GM21717 (cell line): ENCODE measurements around the gene TLE5.
"Not testable (repeated sequence)": the region's sequence is repeated elsewhere in the genome, so short reads cannot be mapped to it uniquely, and the experiment has no call there.

Experiments used
- ATAC-seq: cut with Tn5 transposase; IDR thresholded peaks from one replicate; pipeline ENCODE4 v1.9.1; 2021; ENCODE audit warnings: mild to moderate bottlenecking, moderate library complexity; ENCODE audit not compliant: unreplicated experiment

The TLE5 gene

DNA sequence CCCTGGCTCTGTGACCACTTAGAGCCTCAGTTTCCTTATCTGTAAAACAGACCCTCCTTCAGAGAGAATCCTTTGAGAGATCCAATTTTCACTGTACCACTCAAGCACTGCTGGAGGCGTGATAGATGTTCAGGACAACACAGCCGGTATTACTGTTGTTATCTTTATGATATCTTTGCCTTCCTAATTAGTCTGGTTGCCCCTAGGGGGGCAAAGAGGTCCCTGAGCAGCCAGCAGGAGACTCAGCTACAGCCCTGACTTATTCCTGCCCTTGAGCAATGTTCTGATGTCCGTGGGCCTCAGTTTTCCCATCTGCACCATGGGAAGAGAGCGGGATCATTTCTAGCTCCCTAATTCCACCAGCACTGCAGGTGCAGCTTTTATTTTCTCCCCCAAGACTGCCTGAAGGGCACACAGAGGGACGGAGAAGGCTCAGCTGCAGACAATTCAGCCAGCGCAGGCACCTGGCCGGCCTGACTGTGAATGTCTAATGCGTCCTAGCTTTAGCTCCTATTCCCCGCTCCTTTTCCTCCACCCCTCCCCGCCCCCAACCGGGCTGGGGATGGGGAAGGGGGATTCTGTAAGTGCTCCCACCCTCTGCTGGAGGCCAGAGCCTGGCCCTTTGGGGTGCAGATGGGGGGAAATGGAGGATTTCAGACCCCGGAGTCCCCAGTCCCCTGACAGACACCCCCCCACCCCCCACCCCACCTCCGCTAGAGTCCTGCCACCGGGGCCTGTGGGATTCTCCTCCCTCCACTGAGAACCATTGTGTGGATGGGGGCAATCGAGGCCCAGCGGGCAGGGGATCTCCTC, 16.2 kb downstream of the TLE5 start:
- ATAC-seq, result no peak

DNA sequence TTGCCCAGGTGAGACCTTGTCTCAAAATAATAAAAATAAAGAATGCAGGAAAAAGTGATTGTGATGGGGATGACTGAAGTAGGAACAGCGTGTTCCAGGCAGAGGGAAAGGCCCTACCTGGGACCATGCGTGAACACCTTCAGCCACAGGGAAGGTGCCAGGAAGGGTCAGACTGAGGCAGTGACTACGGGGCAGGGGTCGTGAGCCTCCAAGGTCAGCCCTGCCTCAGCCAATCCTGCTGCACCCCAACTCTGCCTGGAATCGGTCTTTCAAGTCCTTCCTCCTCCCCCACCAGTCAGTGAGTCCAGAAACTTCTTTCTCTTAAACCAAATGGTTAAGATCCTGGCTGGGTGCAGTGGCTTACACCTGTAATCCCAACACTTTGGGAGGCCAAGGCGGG, 17.1 kb downstream of the TLE5 start:
- ATAC-seq, result no peak

DNA sequence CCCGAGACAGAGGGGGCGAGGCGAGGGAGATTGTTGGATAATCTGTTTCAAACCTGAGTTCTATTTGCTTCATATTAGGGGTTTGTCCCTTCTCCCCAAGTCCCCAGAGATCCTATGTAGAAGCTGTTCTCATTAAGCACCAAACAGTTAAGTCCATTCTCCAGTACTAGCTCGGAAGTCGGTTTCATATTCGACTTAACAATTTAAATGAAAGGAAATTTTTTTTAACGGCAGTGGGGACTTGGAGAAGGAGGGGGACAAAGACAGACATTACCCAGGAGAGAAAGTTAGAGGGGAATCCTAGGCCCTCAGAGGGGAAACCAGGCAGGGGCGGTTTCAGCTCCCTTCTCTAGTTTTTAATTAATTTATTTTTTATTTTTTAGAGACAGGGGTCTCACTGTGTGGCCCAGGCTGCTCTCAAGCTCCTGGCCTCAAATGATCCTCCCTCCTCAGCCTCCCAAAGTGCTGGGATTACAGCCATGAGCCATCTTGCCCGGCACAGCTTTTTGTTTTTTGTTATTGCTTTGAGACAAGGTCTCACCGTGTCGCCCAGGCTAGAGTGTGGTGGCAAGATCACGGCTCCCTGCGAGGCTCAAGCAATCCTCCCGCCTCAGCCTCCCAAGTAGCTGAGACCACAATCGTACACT, 19.6 kb downstream of the TLE5 start:
- ATAC-seq, result no peak

DNA sequence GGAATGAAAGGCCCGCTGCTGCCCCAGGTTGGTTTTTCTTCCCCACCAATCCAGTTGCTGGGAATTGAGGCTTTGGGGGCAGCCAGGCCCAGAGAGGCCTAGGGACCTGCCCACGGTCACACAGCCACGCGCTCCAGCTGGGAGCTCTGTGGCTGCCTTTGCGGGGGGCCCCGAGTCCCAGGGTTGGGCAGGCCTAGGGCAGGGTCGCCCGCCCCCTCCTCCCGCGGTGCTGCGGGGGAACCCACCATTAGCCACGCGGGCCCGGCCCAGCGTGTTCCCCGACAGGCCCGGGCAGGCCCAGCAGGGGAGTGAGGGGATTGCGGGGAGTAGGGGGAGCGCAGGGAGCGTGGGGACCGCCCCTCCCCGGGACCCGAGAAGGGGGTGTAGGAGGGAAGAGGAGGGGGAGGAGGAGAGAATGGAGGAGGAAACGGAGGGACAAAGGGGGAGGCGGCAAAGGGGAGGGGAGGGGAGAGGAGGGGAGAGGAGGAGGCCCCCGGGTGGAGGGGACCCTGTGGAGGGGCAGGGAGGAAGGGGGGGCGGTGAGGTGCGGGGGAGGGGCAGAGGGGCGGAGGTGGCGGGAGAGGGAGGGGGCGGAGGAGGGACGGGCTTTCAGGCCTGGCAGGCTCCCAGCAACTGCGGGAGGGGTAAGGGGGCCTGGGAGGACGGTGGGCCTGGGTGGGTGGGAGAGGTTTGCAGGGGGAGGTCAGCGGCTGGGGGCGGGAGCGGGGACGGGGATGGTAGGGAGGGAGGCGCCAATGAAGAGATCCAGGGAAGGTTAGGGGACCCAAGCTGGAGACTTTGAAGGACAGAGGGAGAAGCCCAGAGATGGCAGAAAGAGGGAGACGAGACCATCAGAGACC, 20.3 kb downstream of the TLE5 start:
- no peak for ATAC-seq

DNA sequence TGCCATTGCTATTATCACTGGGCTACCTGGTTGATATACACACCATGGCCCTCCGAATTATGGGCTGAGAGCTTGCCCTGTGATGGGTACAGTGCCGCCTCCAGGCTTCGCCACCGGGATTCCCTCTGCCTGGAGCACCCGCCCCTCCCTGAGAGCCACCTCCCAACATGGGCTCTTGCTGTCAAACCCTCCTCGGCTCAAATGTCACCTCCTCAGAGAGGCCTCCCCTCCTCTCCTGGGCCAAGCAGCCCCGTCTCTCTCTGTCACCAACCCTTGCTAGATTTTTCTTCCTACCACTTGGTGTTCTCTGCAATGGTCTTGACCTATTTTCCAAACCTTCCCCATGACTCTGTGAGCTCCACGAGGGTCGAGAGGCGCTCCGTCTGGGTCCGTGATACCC, 21.0 kb downstream of the TLE5 start:
- ATAC-seq, result no peak

DNA sequence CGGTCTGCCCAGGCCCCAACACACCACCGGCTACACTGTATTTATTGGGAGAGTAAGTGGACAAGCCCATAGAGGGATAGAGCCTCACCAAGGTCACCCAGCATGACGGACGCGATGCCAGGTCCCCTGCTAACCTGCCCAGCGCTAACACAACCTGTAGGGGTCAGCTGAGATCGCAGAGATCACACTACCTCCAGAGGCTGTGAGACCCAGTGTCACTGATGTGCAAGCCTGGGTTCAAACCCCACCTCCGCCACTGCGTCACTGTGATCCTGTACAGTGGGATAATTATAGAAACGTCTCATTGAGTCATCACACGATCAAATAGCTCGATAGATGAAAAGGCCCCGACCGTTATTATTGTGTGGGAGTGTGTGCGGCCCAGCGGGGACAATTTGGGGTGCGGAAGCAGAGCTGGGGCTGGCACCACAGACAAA, 22.6 kb downstream of the TLE5 start:
- ATAC-seq, result no peak

DNA sequence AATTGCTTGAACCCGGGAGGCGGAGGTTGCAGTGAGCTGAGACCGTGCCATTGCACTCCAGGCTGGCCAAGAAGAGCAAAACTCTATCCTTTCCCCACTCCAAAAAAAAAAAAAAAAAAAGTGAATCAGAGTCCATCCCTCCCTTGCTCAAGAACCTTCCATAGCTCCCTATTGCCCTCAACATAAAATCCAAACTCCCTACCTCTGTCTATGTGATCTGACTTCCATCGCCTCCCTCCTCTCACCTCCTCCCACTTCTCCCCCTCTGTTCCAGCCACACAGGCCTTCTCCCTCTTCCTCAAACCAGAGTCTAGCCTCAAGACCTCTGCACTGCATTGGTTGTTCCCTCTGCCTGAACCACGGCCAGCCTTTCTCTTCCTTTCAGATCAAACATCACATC, 23.2 kb downstream of the TLE5 start:
- no peak for ATAC-seq

DNA sequence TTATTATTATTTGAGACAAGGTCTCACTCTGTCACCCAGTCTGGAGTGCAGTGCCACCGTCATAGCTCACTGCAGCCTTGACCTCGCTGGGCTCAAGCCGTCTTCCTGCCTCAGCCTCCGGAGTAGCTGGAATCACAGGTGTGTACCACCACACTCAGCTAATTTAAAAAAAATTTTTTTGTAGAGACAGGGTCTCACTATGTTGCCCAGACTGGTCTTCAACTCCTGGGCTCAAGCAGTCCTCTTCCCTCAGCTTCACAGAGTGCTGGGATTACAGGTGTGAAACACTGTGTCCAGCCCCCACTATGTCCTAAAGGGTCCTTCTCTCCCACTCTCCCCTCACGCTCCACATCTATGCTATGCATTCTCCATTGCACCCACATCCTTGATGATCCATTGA, 24.1 kb downstream of the TLE5 start:
- ATAC-seq, result no peak

DNA sequence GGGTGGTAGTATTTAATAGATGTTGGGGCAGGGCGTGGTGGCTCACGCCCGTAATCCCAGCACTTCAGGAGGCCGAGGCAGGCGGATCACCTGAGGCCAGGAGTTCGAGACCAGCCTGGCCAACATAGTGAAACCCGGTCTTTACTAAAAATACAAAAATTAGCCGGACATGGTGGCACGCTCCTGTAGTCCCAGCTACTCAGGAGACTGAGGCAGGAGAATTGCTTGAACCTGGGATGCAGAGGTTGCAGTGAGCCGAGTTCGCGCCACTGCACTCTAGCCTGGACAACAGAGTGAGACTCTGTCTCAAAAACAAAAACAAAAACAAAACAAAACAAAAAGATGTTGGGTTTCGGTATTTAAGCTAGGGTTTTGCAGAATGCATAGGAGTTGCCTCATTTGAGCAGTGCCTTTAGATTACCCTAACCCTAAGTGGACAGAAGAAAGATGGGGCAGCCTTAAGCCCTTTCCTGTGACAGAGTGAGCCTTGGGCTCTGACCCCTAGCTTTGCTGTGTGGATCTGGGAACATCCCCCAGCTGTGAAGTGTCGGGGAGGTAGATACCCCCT, 25.2 kb downstream of the TLE5 start:
- ATAC-seq, result not testable (repeated sequence)

DNA sequence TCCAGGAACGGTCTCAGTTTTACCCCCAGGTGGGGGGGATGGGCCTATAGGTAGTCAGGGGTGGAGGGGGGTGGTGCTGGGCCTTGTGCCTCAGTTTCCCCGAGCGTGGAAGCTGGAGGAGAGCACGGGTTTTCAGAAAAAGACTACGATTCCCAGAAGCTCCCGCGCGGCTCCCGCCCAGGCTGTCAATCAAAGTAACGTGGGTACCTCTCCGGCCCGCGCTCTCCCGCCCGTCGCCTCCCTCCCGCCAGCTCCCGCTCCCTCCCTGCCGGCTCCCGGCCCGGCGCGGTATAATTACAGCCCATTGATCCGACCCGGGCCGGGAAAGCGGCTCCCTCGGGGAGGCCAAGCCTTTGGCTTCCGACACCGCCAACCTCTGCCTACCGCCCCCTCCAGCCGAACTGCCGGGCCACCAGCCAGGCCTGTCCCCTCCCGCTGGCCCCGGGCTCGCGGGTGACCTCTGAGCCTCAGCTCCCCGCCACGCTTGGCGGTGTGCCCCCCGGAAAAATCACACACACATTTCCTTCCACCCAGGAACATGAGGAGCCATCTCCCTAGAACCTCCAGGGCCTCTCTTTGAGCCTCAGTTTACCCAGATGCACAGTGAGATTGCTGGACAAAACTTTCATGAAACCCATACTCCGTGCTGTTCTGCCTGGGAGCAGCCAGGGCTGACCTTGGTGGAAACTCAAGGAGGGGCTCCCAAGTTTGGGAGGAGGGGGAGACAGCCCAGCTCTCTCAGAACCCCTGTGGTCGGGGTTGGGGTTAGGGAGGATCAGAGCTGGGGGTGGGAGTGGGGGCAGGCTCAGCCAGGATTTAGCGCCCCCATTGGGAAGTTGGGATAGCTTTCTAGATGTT, 25.9 kb downstream of the TLE5 start:
- peak; percentile 40 for ATAC-seq

DNA sequence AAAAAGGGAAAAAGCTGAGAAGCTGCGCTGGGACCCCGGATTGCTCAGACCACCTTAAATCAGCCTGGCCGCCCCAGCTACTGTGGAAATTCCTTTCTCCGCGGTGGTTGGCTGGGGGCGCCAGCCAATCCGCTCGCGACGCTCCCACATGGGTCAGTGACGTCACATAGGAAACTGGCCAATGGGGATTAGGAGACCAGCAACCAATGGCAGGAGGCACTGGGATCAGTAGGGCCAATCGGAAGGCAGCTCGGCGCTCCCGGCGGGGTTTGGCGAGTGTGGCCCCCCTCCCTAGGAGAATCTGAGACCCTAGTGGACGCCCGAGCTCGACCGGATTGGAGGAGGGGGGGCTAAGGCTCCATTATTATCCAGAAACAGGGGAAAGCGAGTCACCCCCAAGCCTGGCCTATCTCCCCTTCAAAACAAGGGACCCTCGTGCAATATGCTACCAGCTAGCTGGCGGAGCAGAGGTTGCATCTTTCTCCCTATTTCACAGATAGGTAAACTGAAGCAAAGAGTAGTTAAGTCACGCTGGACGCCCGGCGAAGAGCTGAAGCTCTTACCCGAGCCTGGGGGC, 26.7 kb downstream of the TLE5 start:
- peak; percentile 74 for ATAC-seq

DNA sequence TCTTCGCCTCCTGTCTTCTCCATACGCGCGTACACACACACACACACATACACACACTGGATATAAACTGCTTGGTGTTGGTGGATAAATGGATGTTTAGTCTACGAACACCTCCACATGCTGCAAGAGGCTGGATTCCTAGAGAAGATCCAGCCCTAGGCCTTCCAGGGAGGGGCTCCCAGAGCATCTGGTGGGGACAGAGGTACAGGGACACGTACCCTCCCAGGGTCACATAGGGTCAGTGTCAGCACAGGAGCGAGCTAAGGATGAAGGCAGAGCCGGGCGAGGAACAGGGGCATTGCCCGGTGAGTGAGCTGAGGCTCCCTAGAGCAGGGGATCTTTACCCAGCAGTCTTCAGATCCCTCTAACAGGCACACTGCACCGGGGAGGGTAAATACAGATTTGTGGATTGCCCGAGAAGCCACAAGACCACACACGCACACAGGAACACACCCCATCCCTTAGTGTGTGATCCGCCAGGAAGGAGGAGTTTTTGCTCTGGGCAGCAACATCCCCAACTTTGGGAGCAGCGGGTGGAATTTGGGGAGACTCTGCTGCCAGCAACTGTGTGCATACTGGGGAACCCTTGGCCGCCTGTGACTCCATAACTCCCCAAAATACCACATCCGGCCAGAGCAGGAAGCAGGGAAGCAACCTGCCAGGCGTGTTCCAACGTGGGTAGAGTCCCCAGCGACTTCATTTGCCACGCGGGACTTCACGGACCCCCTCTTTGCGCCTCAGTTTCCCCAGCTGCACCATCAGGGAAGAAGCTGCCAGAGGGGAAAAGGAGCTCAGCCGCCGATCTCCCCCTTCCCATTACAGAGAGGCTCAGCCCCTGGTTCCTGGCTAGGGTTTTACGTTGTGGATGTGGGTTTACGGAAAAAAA, 27.4 kb downstream of the TLE5 start:
- peak; percentile 3 for ATAC-seq

DNA sequence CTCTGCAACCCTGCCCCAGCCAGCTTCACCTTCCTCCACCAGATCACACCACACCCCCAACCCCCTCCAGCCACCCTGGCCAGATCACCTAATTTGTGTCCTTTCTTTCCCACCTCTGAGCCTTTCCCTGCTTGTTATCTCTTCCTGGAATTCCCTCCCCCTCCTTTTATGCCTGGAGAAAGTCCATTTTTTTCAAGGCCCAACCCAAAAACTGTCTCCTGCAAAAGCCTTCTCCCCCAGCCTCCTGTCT, 28.0 kb downstream of the TLE5 start:
- ATAC-seq, result no peak

DNA sequence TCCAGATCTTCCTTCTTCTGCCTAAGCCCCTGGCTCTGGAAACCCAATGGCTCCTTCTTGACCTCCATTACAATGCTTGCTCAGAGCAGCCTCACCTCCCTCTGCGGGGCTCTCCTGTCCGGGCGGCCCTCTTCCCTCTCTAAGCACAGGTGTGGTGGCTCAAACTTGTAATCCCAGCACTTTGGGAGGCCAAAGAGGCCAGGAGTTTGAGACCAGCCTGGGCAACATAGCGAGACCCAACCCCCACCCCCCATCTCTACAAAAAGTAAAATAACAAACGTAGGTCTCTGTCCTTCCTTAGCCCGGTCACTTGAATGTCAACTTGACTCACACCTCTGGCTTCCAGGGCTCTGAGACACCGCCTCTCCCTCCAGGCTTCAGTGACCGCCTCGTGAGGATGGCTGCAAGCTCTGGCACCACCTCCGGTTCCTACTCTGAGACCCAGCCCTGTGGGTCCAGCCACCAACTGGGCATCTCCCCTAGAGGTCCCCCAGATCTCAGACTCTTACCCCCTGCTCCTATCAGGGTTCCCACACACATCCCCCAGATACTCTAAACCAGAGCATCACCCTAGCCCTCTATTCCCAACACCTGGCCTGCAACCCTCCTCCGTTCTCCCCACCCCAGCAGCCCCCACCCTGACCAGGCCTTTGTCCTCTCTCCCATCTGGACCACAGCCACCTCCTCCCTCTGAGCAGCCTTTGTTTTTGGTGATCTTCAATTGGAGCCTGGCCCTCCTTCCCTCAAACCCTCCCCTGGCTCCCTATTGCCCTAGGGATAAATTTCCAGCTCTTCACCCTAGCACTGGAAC, 28.5 kb downstream of the TLE5 start:
- no peak for ATAC-seq

DNA sequence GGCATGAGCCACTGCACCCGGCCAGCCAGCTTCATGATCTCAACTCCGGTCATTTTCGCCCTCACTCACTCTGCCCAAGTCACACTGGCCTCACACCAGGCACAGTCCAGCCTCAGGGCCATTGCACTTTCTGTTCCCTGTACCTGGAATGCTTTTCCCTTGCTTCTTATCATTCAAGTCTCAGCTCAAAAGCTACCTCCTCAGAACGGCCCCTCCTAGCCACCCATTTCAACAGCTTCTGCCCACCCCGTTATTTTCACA, 30.8 kb downstream of the TLE5 start:
- no peak for ATAC-seq

DNA sequence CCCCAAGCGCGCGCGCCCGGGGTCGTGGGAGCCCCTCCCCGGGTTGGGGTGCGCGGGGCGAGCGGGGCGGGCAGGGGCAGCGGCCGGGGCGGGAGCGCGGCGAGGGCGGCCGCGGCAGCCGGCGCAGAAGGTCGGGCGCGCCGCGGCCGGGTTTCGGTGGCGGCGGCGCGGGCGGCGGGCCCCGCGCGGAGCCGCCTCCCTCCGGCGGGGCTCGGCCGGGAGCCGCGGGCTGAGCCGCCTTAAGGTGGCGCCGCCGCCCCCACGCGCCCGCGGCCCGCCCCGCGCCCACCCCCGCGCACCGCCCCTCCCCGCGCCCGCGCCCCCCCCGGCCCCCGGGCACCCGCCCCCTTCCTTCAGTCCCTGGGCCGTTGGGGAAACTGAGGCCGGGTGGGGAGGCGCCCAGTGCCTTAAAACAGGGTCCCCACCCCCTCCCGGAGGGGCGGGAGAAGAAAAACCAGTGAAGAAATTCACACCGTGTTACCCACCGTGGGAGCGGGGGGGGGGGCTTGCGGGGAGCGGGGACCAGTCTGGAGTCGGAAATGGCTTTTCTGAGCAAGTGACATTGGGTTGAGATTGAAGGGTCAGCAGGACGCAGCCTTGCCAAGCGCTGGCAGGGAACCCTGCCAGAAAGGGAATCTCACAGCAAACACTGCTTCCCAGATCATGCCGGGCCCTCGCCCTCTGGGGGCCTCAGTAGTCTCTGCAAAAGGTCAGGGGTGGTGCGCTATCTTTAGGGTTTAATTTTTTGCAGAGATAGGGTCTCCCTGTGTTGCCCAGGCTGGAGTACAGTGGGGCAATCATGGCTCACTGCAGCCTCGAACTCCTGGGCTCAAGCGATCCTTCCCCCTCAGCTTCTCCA, 33.0 kb downstream of the TLE5 start, which contains the start of gene TLE2:
Gene TLE2 (minus strand): TSS at position 216 of the 859 bp plus-strand sequence. CDS start 376 bp downstream, outside the sequence.
- no peak for ATAC-seq

DNA sequence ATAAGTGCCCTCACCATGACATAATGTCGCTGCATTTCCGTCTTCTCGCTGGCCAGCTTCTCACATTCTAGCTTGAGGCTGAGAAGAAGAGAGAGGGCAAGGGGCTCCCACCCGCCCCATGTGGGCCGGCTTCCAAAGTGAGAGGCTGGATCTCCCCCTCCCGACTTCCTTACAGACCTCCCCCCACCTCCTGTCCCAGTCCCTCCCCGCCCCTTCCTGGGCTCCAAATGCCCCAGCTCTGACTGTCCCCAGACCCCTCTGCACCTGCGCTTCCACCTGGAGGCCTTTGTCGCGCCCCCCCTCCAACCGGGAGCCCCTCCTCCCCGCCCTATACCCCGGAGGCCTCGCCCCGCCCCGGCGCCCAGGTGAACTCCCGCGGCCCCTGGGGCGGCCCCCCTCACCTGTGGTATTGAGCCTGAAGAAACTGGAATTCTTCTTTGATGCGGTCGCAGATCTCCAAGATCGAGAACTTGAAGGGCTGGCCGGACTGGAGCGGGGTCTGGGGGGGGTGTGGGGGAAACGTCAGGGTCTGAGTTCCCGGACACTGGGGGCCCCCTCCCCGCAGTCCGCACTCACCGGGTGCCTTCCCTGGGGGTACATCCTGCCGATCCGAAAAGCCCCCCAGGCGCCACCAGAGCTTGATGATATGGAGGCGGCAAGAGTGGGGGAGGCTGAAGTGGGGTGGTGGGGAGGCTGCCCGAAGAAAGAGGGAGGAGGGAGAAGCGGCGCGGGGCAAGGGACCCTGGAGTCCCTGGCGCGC, 33.8 kb downstream of the TLE5 start:
- no peak for ATAC-seq
